Left cardiac atrium (tissue), 4 donors: ENCODE results near the gene PYM1. TPM values are rescaled to one million over a fixed set of nuclear protein-coding genes. Genes with fewer than 3 reads are reported as not detected.
"Not testable (repeated sequence)": the region's sequence is repeated elsewhere in the genome, so short reads cannot be mapped to it uniquely, and the experiment has no call there.

ENCODE experiments used
- ATAC-seq, 2 donors: fragments of 200-7000 bp; cut with Tn5 transposase; one replicate each; pipeline ENCODE4 v1.9.1; 2020; ENCODE audit warnings: mild to moderate bottlenecking in 2 of 2, moderate library complexity in 2 of 2
- DNase-seq: peaks from one replicate; pipeline ENCODE4 v3.0.0-alpha.2; 2020
- intact Hi-C, 2 donors: fragments of 100-400 bp; cut with DNase I; formaldehyde crosslinking; loops; one replicate each; pipeline versions ENCODE4 v1.14.1 to v1.15.1; 2022 to 2023
- total RNA-seq, 2 donors: library from RNA; stranded (reverse); fragmentation: NEBNext Ultra II Directional; extraction: Animal tissue kit (Norgen Biotek cat#: 25700); gene quantifications; one replicate each; pipeline ENCODE4 v1.2.1, GENCODE V29; 2021
- donor health status: DM: no; HTN: yes; CAD: no.
- donor health status: DM: no; HTN: yes; CAD: no; lungs with severe emphysema.
- donor health status: DM: yes; HTN: yes; CAD: no.
- donor health status: Dilated cardiomyopathy.

Gene PYM1
- total RNA-seq, 2 donors from 2014 or later: 16.0 to 21.2 TPM

DNA sequence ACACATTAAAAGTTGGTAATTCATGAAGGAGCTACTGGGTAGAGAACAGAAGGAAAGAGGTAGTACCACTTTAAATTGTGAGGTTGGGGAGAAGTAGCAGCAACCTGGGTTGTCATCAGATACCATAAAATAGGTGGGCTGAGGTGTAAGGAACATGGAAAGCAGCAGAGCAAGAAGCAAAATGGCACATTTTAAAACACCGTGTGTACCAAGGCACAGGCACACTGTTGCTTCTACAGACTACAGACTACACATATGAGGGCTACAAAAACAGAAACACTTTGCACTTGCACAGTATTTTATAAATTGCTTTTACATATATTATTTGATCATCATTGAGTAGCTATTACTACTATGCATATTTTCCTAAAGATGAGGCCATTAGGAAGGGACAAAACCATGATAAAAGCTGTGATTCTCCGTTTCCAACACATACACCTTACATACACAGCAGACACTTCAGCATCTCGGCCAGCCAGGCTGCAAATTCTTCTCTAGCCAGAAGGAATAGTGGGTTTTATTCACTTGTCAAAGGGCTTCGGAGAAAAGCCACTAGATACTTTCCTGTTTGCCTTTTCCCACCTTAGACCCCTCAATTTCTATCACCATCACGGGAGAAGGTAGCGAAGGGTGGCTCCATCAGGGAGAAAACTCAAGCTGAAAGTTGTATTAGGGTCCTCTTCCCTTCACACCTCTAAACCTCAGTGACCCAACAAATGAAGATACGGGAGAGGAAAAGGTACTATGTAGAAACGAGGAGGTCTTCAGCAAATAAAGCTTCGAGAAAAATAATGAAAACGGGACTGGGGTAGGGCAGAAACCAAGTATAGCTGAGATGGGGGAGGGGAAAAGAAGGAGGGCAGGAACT is 1.6 kb downstream of the PYM1 start:
- intact Hi-C loops: loop anchor here in 1 of 2 donors (5.0 kb wide), 1 partner anchor 94 kb away; no protein-coding TSS in a partner anchor
- no peak for ATAC-seq
- no peak for DNase-seq

DNA sequence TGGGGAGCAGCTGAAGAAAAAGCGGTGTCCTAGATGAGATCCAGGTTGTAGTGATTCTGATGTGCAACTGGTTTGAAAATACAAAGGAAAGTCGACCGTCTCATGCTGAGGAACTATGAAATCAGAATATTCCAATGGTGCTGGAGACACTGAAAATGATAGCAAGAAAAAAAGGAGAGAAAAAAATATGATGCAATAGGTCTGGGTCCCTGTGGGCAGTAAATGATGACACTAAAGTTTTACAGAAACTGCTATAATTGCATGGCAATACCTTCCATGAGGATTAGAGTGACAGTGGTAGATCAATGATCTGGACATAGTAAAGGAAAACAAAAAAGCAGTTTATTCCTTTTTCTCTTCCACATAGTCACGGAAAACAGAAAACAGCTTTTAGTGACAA is 2.3 kb downstream of the PYM1 start:
- ATAC-seq (no peak), DNase-seq (no peak)
- intact Hi-C loops: loop anchor here in 1 of 2 donors (5.0 kb wide), 1 partner anchor 93 kb away; no protein-coding TSS in a partner anchor

GRCh38 chr12:55923648-55924047 is 4.0 kb downstream of the PYM1 start:
- ATAC-seq, intact Hi-C loops, DNase-seq: not testable (repeated sequence)

GRCh38 chr12:55922126-55922525 is 5.6 kb downstream of the PYM1 start:
- no peak for ATAC-seq
- intact Hi-C loops: no loop called here
- no peak for DNase-seq

DNA sequence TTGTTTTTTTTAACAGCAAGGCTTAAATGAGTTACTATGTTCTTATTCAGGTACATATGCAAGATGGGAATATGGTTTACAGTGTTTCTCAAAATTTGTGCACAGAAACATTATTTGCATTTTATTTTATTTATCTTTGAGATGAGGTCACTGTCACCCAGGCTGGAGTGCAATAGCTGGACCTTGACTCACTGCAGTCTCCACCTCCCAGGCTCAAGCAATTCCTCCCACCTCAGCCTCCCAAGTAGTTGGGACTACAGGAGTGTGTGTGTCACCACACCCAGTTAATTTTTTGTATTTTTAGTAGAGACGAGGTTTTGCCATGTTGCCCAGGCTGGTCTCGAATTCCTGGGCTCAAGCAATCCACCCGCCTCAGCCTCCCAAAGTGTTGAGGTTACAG is 8.7 kb downstream of the PYM1 start:
- ATAC-seq, DNase-seq, intact Hi-C loops: not testable (repeated sequence)

- intact Hi-C loops: no loop called here
- no peak for ATAC-seq
- no peak for DNase-seq
Measured at GRCh38 chr12:55915482-55915859, 12.2 kb downstream of the PYM1 start.

GRCh38 chr12:55912908-55913307 is 14.8 kb downstream of the PYM1 start:
- DNase-seq (no peak), ATAC-seq (no peak)
- intact Hi-C loops: no loop called here

GRCh38 chr12:55909513-55909884 is 18.2 kb downstream of the PYM1 start:
- no peak for DNase-seq
- no peak for ATAC-seq
- intact Hi-C loops: no loop called here

DNA sequence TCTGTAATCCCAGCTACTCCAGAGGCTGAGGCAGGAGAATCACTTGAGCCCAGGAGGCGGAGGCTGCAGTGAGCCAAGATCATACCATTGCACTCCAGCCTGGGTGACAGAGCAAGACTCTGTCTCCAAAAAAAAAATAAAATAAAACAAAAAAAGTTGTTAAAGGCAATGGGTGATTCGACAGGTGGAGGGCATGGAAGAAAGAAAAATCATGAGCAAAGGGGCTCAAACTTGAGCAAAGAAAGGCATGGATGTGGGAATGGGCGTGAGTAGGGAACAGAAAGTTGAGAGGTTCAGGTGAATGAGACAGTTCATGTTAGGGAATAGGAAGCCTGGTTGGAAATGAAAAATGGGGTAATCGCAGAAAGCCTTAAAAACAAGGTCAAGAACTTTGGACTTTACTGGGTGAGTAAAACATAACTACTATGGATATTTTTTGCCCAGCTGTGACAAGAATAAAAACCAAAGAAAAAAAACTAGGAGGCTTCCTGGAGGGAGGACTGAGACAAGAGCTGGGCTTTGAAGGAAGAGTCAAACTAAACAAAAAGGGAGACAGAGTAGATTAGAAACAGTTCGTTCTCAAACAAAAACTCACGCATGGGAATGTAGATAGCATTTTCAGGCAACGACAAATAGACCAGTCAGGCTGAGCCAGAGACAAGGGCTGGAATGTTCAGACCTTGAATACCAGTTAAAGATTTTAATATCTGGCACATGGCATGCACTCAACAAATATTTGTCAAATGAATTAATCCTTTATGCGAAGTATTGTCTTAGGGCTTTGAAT is 18.8 kb downstream of the PYM1 start:
- intact Hi-C loops: no loop called here
- peak in 1 of 2 donors; percentile 51 for ATAC-seq

GRCh38 chr12:55906056-55906455 is 21.6 kb downstream of the PYM1 start:
- intact Hi-C loops: no loop called here
- ATAC-seq: no peak
- DNase-seq: no peak

More for the DNA sequence above, 18.8 kb downstream of the PYM1 start:
- DNase-seq: no peak

GRCh38 chr12:55901881-55902490 is 25.7 kb downstream of the PYM1 start:
- DNase-seq (no peak), ATAC-seq (no peak)
- intact Hi-C loops: no loop called here

DNA sequence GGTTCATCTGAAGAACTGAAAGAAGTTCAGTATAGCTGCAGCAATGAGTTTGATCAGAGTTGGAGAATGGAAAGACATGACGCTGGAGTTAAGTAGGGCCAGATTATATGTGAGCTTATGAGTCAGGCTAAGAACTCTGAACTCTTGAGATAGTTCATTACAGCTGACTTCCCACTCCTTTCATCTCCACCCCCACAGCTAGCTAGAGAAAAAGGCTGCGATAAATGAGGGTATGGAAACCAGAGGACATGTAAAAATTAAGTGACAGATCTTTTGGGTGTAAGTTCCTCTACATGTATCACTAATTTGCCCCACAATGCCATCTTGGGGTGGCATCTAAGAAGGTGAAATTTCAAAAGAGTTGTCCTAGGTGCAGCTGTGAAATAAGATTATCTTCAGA is 28.6 kb downstream of the PYM1 start:
- intact Hi-C loops: no loop called here
- ATAC-seq: peak in 1 of 2 donors; percentile 23
- DNase-seq: no peak

- intact Hi-C loops: no loop called here
- DNase-seq (no peak), ATAC-seq (no peak)
Measured at GRCh38 chr12:55893723-55894122, 34.0 kb downstream of the PYM1 start.

GRCh38 chr12:55891310-55891709 is 36.4 kb downstream of the PYM1 start:
- intact Hi-C loops: no loop called here
- DNase-seq: no peak
- no peak for ATAC-seq

DNA sequence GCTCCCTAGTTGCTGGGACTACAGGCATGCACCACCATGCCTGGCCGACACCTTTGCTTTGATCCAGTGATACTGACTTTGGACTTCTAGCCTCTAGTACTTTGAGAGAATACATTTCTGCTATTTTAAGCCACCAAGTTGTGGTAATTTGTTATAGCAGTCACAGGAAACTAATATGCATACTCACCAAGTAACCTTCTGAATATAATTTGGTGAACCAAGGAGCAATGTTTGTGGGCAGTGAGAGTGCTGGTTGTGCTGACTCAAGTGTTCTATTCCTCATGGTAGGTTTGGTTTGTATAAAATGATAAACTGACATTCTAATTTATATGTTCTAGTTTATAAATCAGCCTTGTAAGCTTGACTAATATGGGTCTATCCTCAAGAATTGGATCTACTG is 42.6 kb downstream of the PYM1 start:
- ATAC-seq: no peak
- DNase-seq: no peak
- intact Hi-C loops: no loop called here

DNA sequence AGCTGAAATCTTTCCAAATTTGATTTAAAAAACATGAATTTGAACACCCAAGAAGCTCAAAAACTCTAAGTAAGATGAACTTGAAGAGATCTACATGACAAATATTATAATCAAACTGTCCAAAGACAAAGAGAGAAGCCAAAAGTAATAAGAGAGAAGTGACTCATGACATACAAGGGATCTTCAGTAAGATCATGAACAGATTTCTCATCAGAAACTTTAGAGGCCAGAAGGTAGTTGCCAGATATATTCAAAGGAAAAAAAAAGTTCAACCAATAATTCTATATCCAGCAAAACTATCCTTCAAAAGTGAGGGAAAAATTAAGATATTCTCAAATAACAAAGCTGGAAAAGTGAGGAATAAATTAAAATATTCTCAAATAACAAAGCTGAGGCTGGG is 49.9 kb downstream of the PYM1 start:
- ATAC-seq (no peak), DNase-seq (no peak)
- intact Hi-C loops: no loop called here

DNA sequence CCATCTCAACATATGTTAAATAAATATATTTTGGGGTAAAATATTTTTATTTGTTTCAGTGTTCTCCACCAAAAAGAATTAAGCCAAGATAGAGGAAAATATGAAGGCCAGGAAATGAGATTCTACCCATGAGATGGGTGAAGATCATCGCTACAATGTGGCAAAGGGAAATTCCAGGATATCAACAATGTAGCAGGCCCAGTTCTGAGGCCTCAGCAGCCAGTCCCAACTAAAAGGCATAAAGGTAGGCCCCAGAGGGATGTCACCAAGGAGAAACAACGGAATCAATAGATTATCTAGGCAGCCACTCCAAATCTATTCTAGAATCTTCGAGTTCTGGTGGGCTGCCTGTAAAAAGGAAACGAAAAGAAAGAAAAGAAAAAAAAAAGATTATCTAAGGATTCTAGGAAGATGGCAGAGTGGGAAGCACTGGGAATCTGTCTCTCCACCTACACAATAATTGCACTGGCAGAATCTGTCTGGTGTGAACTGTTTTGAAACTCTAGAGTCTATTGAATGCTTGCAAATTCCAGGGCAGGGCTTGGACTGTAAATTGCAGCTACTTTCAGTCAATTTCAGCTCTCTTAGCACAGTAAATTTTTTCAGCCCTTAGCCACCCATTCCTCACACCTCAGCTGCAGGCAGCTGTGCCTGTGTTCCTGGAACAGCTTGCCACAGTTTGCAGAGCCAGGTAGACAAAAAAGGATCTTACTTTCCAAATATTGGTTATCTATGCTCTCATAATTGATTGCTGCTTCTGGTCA is 51.8 kb downstream of the PYM1 start:
- no peak for ATAC-seq
- intact Hi-C loops: no loop called here
- no peak for DNase-seq

DNA sequence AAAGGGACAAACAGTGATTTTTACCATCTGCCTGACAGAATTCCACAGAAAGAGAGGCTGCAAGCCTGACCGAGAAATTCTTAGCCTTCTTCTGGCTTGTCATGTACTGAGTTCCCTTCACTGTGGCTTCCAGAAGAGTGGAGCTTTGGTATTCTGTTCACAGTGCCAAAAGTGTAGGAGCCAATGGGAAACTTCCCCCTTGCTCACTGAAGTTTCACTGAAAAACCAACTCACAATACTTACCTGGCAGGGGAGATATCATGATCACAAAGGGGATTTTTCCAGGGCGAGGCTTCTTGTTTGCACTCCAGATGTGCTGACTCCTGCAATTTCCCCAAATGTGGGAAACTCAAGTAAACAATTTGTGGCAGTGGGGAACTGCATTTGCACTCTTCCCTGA is 53.3 kb downstream of the PYM1 start:
- DNase-seq: no peak
- intact Hi-C loops: no loop called here
- no peak for ATAC-seq

- intact Hi-C loops, ATAC-seq, DNase-seq: not testable (repeated sequence)
Measured at GRCh38 chr12:55866454-55867004, 61.2 kb downstream of the PYM1 start.
